K562 (cell line): Measurements from ENCODE around the gene CYTH1. TPM values are rescaled to one million over a fixed set of nuclear protein-coding genes. Genes with fewer than 3 reads are reported as not detected.
A peak's percentile ranks its signal among the peaks of the same experiment; 100 is the strongest.

Source experiments
- ATAC-seq: fragments of 200-7000 bp; cut with Tn5 transposase; 3 replicates; pipeline ENCODE4 v1.9.1; 2020; ENCODE audit warnings: moderate library complexity
- BruUV-seq: library from RNA; stranded (reverse); fragments of 400-500 nt; replicated peaks from 2 replicates; lab custom pipeline; 2021; lab: Mats Ljungman, UMichigan
- CTCF ChIA-PET: fragments of 300-600 bp; formaldehyde crosslinking; extraction: SDS; loops from one replicate; lab custom pipeline; 2021; ENCODE audit warnings: low intra/inter-chr PET ratio; lab: Yijun Ruan, JAX
- POLR2A ChIA-PET: fragments of 300-600, 350-650 bp; sonication (Branson Sonifier 250); formaldehyde crosslinking; extraction: SDS; loops from one replicate; lab custom pipeline; 2021; ENCODE audit warnings: antibody characterized with exemption, inconsistent platforms; lab: Yijun Ruan, JAX
- DNase-seq, 4 experiments: peaks; one replicate each; pipeline versions ENCODE4 v3.0.0 to v3.0.0-alpha.2; 2011 to 2018; ENCODE audit warnings: low spot score in 3 of 4, mixed read lengths in 3 of 4; ENCODE audit errors: extremely low read depth in 1 of 4
- FAIRE-seq: peaks from 2 replicates; lab custom pipeline; 2011; peaks lifted over from hg19 to GRCh38; lab: Jason Lieb, UNC
- H2AFZ ChIP-seq: 2 replicates; pipeline ENCODE4 v1.6.0; 2011; ENCODE audit warnings: low read depth, low read length, control low read depth, inconsistent platforms
- H3K27ac ChIP-seq: fragments of 200-600 bp; 3 replicates; pipeline ENCODE4 v1.8.0; 2011; ENCODE audit warnings: low read depth, mild to moderate bottlenecking, control low read depth, inconsistent platforms, low read length, moderate library complexity, mixed read lengths; ENCODE audit errors: extremely low read depth
- H3K27me3 ChIP-seq, 2 experiments: fragments of 300-600 bp in 1 of 2; 2 replicates in 1 of 2; 3 replicates in 1 of 2; pipeline versions ENCODE4 v1.6.0 to v1.8.0; 2011; ENCODE audit warnings: inconsistent platforms in 2 of 2, low read length in 2 of 2, mild to moderate bottlenecking in 1 of 2, mixed read lengths in 1 of 2, moderate library complexity in 1 of 2; ENCODE audit not compliant: control insufficient read depth in 2 of 2, insufficient read depth in 2 of 2
- H3K36me3 ChIP-seq: fragments of 300-600 bp; 3 replicates; pipeline ENCODE4 v1.8.0; 2011; ENCODE audit warnings: mild to moderate bottlenecking, low read length, inconsistent platforms; ENCODE audit not compliant: control insufficient read depth, insufficient read depth
- H3K4me1 ChIP-seq, 2 experiments: fragments of 200-600 bp in 1 of 2; replicated peaks in 1 of 2; 2 replicates in 1 of 2; 3 replicates in 1 of 2; pipeline versions ENCODE4 v1.5.1 to v1.8.0; 2011; ENCODE audit warnings: inconsistent platforms in 2 of 2, low read length in 2 of 2, mild to moderate bottlenecking in 1 of 2, mixed read lengths in 1 of 2, moderate library complexity in 1 of 2; ENCODE audit not compliant: control insufficient read depth in 2 of 2, insufficient read depth in 2 of 2
- H3K4me2 ChIP-seq: 2 replicates; pipeline ENCODE4 v1.6.1; 2011; ENCODE audit warnings: low read length, control low read depth, inconsistent platforms, mixed read lengths; ENCODE audit not compliant: insufficient read depth
- H3K4me3 ChIP-seq: fragments of 200-600 bp; sonication (generic), shearing (Covaris generic); 2 replicates; pipeline ENCODE4 v1.5.1; 2016; ENCODE audit warnings: control low read depth, inconsistent platforms
- H3K79me2 ChIP-seq: fragments of 200-600 bp; 3 replicates; pipeline ENCODE4 v1.8.0; 2011; ENCODE audit warnings: low read length, inconsistent platforms; ENCODE audit not compliant: control insufficient read depth, insufficient read depth
- H3K9ac ChIP-seq, 2 experiments: 2 replicates each; pipeline versions ENCODE4 v1.6.0 to v1.6.1; 2011; ENCODE audit warnings: low read depth in 2 of 2, low read length in 2 of 2, control low read depth in 1 of 2, inconsistent platforms in 1 of 2, mild to moderate bottlenecking in 1 of 2, mixed read lengths in 1 of 2; ENCODE audit not compliant: insufficient read depth in 1 of 2
- H3K9me1 ChIP-seq: one replicate; pipeline ENCODE4 v1.6.0; 2011; ENCODE audit warnings: inconsistent platforms, mild to moderate bottlenecking, low read length, moderate library complexity; ENCODE audit not compliant: control insufficient read depth, insufficient read depth
- H3K9me3 ChIP-seq: replicated peaks from 2 replicates; pipeline ENCODE4 v1.5.1; 2011; ENCODE audit warnings: low read depth, low read length, inconsistent platforms; ENCODE audit not compliant: control insufficient read depth, insufficient read depth
- H4K20me1 ChIP-seq: replicated peaks from 2 replicates; pipeline ENCODE4 v1.6.1; 2011; ENCODE audit warnings: low read length, inconsistent platforms, mixed read lengths; ENCODE audit not compliant: control insufficient read depth, insufficient read depth
- BACH1 ChIP-seq: fragments of 200-800 bp; sonication (Bioruptor generic); IDR thresholded peaks from 2 replicates; pipeline ENCODE4 v1.6.1; 2016; ENCODE audit warnings: missing genetic modification characterization, missing compliant biosample characterization
- EZH2 ChIP-seq: IDR thresholded peaks from 2 replicates; pipeline ENCODE4 v1.6.1; 2012; ENCODE audit warnings: low read depth, mild to moderate bottlenecking, inconsistent platforms, low read length, borderline replicate concordance
- GATA2 ChIP-seq: sonication (generic); formaldehyde crosslinking; IDR thresholded peaks from 2 replicates; pipeline ENCODE4 v1.4.0; 2020; ENCODE audit warnings: mild to moderate bottlenecking, missing genetic modification reagents
- HDAC2 ChIP-seq: fragments of 450-650 bp; IDR thresholded peaks from 2 replicates; pipeline ENCODE4 v1.6.1; 2016; ENCODE audit warnings: mild to moderate bottlenecking
- HLTF ChIP-seq: fragments of 450-650 bp; IDR thresholded peaks from 2 replicates; pipeline ENCODE4 v1.6.1; 2016
- NCOA2 ChIP-seq, 2 experiments: fragments of 450-650 bp; IDR thresholded peaks; 2 replicates each; pipeline ENCODE4 v1.6.1; 2018; ENCODE audit warnings: mild to moderate bottlenecking in 2 of 2, moderate library complexity in 1 of 2; ENCODE audit not compliant: partially characterized antibody in 2 of 2
- NFRKB ChIP-seq: fragments of 450-650 bp; IDR thresholded peaks from 2 replicates; pipeline ENCODE4 v1.6.1; 2016; ENCODE audit warnings: low read depth
- ZNF263 ChIP-seq: sonication (generic); formaldehyde crosslinking; IDR thresholded peaks from 2 replicates; pipeline ENCODE4 v1.8.0; 2022; ENCODE audit warnings: mild to moderate bottlenecking, missing genetic modification reagents, borderline replicate concordance
- ZNF77 ChIP-seq: fragments of 250-450 bp; sonication (Bioruptor Pico); IDR thresholded peaks from 2 replicates; pipeline ENCODE4 v1.5.0; 2020
- WGBS: fragments of 100-300 bp; shearing (Covaris generic); methylation state at CpG from one replicate; pipeline ENCODE4 v1.1.6; 2016; ENCODE audit warnings: low coverage, mixed read lengths; ENCODE audit not compliant: insufficient coverage; ENCODE audit errors: missing lambda C conversion rate; 5-methylcytosine and 5-hydroxymethylcytosine counted together
- in situ Hi-C: fragments of 300-500 bp; cut with MboI; formaldehyde crosslinking; loops from 4 replicates; pipeline ENCODE4 v1.15.0; 2018; ENCODE audit warnings: inconsistent platforms, mixed read lengths
- intact Hi-C: fragments of 100-400 bp; cut with micrococcal nuclease; formaldehyde crosslinking; loops from 2 replicates; pipeline ENCODE4 v1.14.2; 2022
- polyA plus RNA-seq, 8 experiments: library from polyadenylated mRNA; depleted of rRNA in 4 of 8; stranded (reverse) in 5 of 8; unstranded in 3 of 8; fragments of >200 nt; fragmentation: Nextera tagmentation in 2 of 8; fragmentation: Illumina TruSeq in 1 of 8; extraction: Ambion mirVana in 2 of 8; extraction: Trizol in 1 of 8; gene quantifications; 2 replicates each; pipeline versions ENCODE4 v1.2.1 to v1.2.3, GENCODE V29; 2011 to 2014; ENCODE audit warnings: inconsistent platforms in 1 of 8, missing spikeins in 1 of 8
- total RNA-seq, 7 experiments: library from RNA; depleted of rRNA in 6 of 7; stranded (reverse); fragments of >200 nt in 6 of 7; fragmentation: Illumina TruSeq in 2 of 7; extraction: Trizol in 2 of 7; gene quantifications; 2 replicates each; pipeline versions ENCODE4 v1.2.1 to v1.2.3, GENCODE V29; 2011 to 2021; ENCODE audit warnings: low replicate concordance in 1 of 7
- TF ChIP-seq, protein P1 (sequence below): fragments of 450-650 bp; IDR thresholded peaks from 2 replicates; pipeline ENCODE4 v1.6.1; 2016; ENCODE audit warnings: missing biosample characterization, missing genetic modification characterization
- TF ChIP-seq, protein P2 (sequence below): fragments of 250-450 bp; sonication (Bioruptor Pico); IDR thresholded peaks from 2 replicates; pipeline ENCODE4 v1.5.0; 2020; ENCODE audit warnings: mild to moderate bottlenecking, borderline replicate concordance
- TF ChIP-seq, protein P3 (sequence below): sonication (generic); formaldehyde crosslinking; IDR thresholded peaks from 2 replicates; pipeline ENCODE4 v1.8.0; 2022; ENCODE audit warnings: missing genetic modification reagents, mild to moderate bottlenecking, borderline replicate concordance
- TF ChIP-seq, protein P4 (sequence below): sonication (generic); IDR thresholded peaks from 2 replicates; pipeline ENCODE4 v1.6.1; 2016
- TF ChIP-seq, protein P5 (sequence below): fragments of 450-650 bp; IDR thresholded peaks from 2 replicates; pipeline ENCODE4 v1.6.1; 2017; ENCODE audit warnings: antibody characterized with exemption

The CYTH1 gene
- total and polyA plus RNA-seq, 9 of the 15 experiments (the other 6 are each of a cell fraction or from before 2014, with no cell fraction given), result 0.52 to 27.7 (median 16.8) TPM

DNA sequence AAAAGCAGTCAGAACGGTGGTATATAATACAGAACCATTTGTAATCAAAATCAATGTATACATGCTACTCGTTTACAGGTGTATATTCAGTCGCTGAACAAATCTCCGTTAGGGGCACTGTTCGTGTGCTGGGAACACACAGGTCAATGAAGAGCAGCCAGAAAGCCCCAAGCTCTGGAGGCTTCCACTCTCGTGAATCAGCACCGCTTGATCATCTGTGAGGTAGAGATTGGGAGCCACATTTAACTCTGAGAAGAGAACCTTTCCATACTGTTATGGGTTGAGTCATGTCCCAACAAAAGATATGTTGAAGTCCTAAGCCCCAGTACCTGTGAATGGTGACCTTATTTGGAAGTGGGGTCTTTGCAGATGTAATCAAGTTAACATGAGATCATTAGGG is 5.4 kb upstream of the CYTH1 start (continued):
- TF ChIP-seq, protein P1, sequence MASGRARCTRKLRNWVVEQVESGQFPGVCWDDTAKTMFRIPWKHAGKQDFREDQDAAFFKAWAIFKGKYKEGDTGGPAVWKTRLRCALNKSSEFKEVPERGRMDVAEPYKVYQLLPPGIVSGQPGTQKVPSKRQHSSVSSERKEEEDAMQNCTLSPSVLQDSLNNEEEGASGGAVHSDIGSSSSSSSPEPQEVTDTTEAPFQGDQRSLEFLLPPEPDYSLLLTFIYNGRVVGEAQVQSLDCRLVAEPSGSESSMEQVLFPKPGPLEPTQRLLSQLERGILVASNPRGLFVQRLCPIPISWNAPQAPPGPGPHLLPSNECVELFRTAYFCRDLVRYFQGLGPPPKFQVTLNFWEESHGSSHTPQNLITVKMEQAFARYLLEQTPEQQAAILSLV (tag), result no peak
- no peak for TF ChIP-seq GATA2 (CRISPR knock-in tag)
- TF ChIP-seq, protein P2, sequence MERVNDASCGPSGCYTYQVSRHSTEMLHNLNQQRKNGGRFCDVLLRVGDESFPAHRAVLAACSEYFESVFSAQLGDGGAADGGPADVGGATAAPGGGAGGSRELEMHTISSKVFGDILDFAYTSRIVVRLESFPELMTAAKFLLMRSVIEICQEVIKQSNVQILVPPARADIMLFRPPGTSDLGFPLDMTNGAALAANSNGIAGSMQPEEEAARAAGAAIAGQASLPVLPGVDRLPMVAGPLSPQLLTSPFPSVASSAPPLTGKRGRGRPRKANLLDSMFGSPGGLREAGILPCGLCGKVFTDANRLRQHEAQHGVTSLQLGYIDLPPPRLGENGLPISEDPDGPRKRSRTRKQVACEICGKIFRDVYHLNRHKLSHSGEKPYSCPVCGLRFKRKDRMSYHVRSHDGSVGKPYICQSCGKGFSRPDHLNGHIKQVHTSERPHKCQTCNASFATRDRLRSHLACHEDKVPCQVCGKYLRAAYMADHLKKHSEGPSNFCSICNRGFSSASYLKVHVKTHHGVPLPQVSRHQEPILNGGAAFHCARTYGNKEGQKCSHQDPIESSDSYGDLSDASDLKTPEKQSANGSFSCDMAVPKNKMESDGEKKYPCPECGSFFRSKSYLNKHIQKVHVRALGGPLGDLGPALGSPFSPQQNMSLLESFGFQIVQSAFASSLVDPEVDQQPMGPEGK (CRISPR knock-in tag), result no peak

DNA sequence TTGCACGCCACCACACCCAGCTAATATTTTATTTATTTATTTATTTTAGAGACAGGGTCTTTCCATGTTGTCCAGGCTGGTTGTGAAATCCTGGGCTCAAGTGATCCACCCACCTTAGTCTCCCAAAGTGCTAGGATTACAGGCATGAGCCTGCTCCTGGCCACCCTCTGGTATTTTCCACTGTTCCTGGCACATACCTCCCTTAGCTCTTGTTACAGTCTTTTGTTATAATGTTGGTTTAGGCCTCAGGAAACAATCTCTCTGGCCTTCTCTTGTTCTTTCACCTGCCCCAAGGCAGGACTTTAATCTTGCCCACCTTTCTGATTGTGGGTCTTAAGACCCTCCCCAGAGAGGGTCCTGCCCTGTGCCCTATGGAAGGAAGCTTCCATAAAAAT is 3.6 kb upstream of the CYTH1 start:
- ATAC-seq (no peak), DNase-seq (no peak), FAIRE-seq (no peak)
- BruUV-seq, result no TSS peak
- WGBS, result 90% methylated on average over 1 of the region's 1 CpG
- TF ChIP-seq, protein P3, sequence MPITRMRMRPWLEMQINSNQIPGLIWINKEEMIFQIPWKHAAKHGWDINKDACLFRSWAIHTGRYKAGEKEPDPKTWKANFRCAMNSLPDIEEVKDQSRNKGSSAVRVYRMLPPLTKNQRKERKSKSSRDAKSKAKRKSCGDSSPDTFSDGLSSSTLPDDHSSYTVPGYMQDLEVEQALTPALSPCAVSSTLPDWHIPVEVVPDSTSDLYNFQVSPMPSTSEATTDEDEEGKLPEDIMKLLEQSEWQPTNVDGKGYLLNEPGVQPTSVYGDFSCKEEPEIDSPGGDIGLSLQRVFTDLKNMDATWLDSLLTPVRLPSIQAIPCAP (CRISPR knock-in tag), result no peak
- TF ChIP-seq ZNF77 (no peak), EZH2 (no peak), HLTF (no peak), BACH1 (no peak), NFRKB (no peak), ZNF263 (CRISPR knock-in tag) (no peak), NCOA2 (IDR thresholded peaks at IDR 0.05; ENCODE audit: partially characterized antibody in 2 of 2) (no peak), HDAC2 (no peak)
- TF ChIP-seq, protein P4, sequence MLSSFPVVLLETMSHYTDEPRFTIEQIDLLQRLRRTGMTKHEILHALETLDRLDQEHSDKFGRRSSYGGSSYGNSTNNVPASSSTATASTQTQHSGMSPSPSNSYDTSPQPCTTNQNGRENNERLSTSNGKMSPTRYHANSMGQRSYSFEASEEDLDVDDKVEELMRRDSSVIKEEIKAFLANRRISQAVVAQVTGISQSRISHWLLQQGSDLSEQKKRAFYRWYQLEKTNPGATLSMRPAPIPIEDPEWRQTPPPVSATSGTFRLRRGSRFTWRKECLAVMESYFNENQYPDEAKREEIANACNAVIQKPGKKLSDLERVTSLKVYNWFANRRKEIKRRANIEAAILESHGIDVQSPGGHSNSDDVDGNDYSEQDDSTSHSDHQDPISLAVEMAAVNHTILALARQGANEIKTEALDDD, result no peak
- TF ChIP-seq, protein P5, sequence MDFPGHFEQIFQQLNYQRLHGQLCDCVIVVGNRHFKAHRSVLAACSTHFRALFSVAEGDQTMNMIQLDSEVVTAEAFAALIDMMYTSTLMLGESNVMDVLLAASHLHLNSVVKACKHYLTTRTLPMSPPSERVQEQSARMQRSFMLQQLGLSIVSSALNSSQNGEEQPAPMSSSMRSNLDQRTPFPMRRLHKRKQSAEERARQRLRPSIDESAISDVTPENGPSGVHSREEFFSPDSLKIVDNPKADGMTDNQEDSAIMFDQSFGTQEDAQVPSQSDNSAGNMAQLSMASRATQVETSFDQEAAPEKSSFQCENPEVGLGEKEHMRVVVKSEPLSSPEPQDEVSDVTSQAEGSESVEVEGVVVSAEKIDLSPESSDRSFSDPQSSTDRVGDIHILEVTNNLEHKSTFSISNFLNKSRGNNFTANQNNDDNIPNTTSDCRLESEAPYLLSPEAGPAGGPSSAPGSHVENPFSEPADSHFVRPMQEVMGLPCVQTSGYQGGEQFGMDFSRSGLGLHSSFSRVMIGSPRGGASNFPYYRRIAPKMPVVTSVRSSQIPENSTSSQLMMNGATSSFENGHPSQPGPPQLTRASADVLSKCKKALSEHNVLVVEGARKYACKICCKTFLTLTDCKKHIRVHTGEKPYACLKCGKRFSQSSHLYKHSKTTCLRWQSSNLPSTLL, result no peak
- Histone ChIP-seq H3K9me1 (peaks cover 4% of the 10 kb centered on the region), H3K27me3 (no peaks in the 10 kb centered on the region), H3K36me3 (no peaks in the 10 kb centered on the region), H3K4me2 (no peak overlapping the region), H3K27ac (peak overlapping the region; percentile 94; the same call in 2 of the 3 replicates), H3K4me3 (no peak overlapping the region), H3K9me3 (no peaks in the 10 kb centered on the region), H2AFZ (no peak overlapping the region), H3K9ac (no peak overlapping the region), H3K79me2 (peaks cover 16% of the 10 kb centered on the region), H3K4me1 (peaks cover 36 to 58% of the 10 kb centered on the region in 2 experiments), H4K20me1 (no peaks in the 10 kb centered on the region; the same call in 1 of the 2 replicates)
- in situ Hi-C loops (no loop called here), intact Hi-C loops (no loop called here)
- POLR2A ChIA-PET, result interaction anchor here (0.6 to 2.7 kb wide), 8 partner anchors 9 to 1842 kb away, joined by 3 to 16 read pairs (median 4); no protein-coding TSS in a partner anchor
- CTCF ChIA-PET, result no interaction called here
